Kidney epithelial cell (primary cell): ENCODE results near the gene NFATC1. TPM values are rescaled to one million over a fixed set of nuclear protein-coding genes. Genes with fewer than 3 reads are reported as not detected.
A peak's percentile ranks its signal among the peaks of the same experiment; 100 is the strongest.

ENCODE experiments used
- DNase-seq: peaks from one replicate; pipeline ENCODE4 v3.0.0-alpha.2; 2010; ENCODE audit warnings: low read depth
- H3K27me3 ChIP-seq: 2 replicates; pipeline ENCODE4 v1.6.0; 2011; ENCODE audit warnings: low read length; ENCODE audit not compliant: control insufficient read depth, insufficient read depth
- H3K36me3 ChIP-seq: 2 replicates; pipeline ENCODE4 v1.5.1; 2011; ENCODE audit warnings: low read length; ENCODE audit not compliant: control insufficient read depth, insufficient read depth
- H3K4me3 ChIP-seq: 2 replicates; pipeline ENCODE4 v1.5.1; 2011; ENCODE audit warnings: low read depth, mild to moderate bottlenecking, control low read depth, low read length
- total RNA-seq: library from RNA; depleted of rRNA; stranded (reverse); fragments of >200 nt; gene quantifications from 2 replicates; pipeline ENCODE4 v1.2.3, GENCODE V29; 2015
- TF ChIP-seq, protein P1 (sequence below): IDR thresholded peaks from 2 replicates; pipeline ENCODE4 v1.5.1; 2011; ENCODE audit warnings: mild to moderate bottlenecking, moderate library complexity, low read length, control low read depth, inconsistent platforms; ENCODE audit not compliant: insufficient read depth, poor library complexity, severe bottlenecking

NFATC1 gene
- total RNA-seq, 1 donor from 2014 or later, result 2.7 TPM

DNA sequence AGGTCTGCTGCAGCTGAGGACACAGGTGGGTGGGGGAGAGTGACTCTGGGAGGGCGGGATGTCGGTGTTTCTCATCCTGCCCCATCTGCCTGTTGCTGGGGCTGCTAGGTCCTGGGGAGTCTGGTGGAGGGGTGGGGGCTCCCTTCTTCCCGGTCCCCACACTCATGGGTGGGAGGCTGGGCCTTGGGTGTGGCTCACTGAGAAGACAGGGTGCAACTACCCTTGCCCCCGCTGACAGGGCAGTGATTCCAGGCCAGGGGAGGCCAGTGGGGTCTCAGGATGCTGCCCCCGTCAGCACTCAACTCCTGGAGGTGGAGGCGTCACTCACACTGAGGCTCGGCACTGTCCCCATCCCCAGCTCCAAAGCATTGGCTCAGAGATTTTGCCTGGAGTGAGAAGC is 7.7 kb upstream of the NFATC1 start:
- Histone ChIP-seq H3K36me3 (no peaks in the 10 kb centered on the region), H3K4me3 (no peak overlapping the region), H3K27me3 (peaks cover 62% of the 10 kb centered on the region)
- TF ChIP-seq, protein P1, sequence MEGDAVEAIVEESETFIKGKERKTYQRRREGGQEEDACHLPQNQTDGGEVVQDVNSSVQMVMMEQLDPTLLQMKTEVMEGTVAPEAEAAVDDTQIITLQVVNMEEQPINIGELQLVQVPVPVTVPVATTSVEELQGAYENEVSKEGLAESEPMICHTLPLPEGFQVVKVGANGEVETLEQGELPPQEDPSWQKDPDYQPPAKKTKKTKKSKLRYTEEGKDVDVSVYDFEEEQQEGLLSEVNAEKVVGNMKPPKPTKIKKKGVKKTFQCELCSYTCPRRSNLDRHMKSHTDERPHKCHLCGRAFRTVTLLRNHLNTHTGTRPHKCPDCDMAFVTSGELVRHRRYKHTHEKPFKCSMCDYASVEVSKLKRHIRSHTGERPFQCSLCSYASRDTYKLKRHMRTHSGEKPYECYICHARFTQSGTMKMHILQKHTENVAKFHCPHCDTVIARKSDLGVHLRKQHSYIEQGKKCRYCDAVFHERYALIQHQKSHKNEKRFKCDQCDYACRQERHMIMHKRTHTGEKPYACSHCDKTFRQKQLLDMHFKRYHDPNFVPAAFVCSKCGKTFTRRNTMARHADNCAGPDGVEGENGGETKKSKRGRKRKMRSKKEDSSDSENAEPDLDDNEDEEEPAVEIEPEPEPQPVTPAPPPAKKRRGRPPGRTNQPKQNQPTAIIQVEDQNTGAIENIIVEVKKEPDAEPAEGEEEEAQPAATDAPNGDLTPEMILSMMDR, result no peak
- DNase-seq, result no peak

- DNase-seq, result no peak
- TF ChIP-seq, protein P1, result no peak
- peaks cover 58% of the 10 kb centered on the region for H3K27me3 ChIP-seq
- no peak overlapping the region for H3K4me3 ChIP-seq
- H3K36me3 ChIP-seq, result no peaks in the 10 kb centered on the region
These were observed 6.0 kb upstream of the NFATC1 start for GRCh38 chr18:79389689-79390088.

- peaks cover 61% of the 10 kb centered on the region for H3K27me3 ChIP-seq
- DNase-seq, result no peak
- H3K36me3 ChIP-seq, result no peaks in the 10 kb centered on the region
- H3K4me3 ChIP-seq, result no peak overlapping the region
- TF ChIP-seq, protein P1, result no peak
These were observed 3.5 kb upstream of the NFATC1 start for GRCh38 chr18:79392226-79392625.

- Histone ChIP-seq H3K36me3 (no peaks in the 10 kb centered on the region), H3K27me3 (peaks cover 63% of the 10 kb centered on the region), H3K4me3 (no peak overlapping the region)
- TF ChIP-seq, protein P1, result no peak
- no peak for DNase-seq
These were observed 2.5 kb upstream of the NFATC1 start for GRCh38 chr18:79393181-79393634.

GRCh38 chr18:79393635-79394533 is 1.8 kb upstream of the NFATC1 start:
- H3K4me3 ChIP-seq, result peak overlapping the region; percentile 36
- peaks cover 64% of the 10 kb centered on the region for H3K27me3 ChIP-seq
- TF ChIP-seq, protein P1, result no peak
- no peaks in the 10 kb centered on the region for H3K36me3 ChIP-seq
- DNase-seq, result peak; percentile 41
